Ectodermal cell (in vitro differentiated cells): ENCODE data around the gene RNF121. TPM values are rescaled to one million over a fixed set of nuclear protein-coding genes. Genes with fewer than 3 reads are reported as not detected.
A peak's percentile ranks its signal among the peaks of the same experiment; 100 is the strongest.
"Not testable (repeated sequence)": the region's sequence is repeated elsewhere in the genome, so short reads cannot be mapped to it uniquely, and the experiment has no call there.

Source experiments
- H3K27ac ChIP-seq: 2 replicates; pipeline ENCODE4 v1.7.0; 2013; ENCODE audit warnings: mild to moderate bottlenecking, low read depth, low read length; ENCODE audit not compliant: insufficient read depth, poor library complexity, severe bottlenecking
- H3K27me3 ChIP-seq: 2 replicates; pipeline ENCODE4 v1.7.0; 2013; ENCODE audit warnings: mild to moderate bottlenecking, low read length; ENCODE audit not compliant: insufficient read depth, control insufficient read depth, poor library complexity, severe bottlenecking
- H3K36me3 ChIP-seq: one replicate; pipeline ENCODE4 v1.7.0; 2013; ENCODE audit warnings: low read length; ENCODE audit not compliant: control insufficient read depth, insufficient read depth
- H3K4me1 ChIP-seq: one replicate; pipeline ENCODE4 v1.7.0; 2013; ENCODE audit warnings: low read length; ENCODE audit not compliant: control insufficient read depth, insufficient read depth
- H3K4me3 ChIP-seq: 2 replicates; pipeline ENCODE4 v1.7.0; 2013; ENCODE audit warnings: low read depth, low read length, control low read depth; ENCODE audit not compliant: insufficient read depth
- H3K9me3 ChIP-seq: 2 replicates; pipeline ENCODE4 v1.7.0; 2013; ENCODE audit warnings: mild to moderate bottlenecking, low read length, moderate library complexity; ENCODE audit not compliant: control insufficient read depth
- WGBS, 2 experiments: methylation state at CpG; one replicate each; pipeline ENCODE4 v1.1.7; 2013; ENCODE audit warnings: missing lambda C conversion rate in 2 of 2; 5-methylcytosine and 5-hydroxymethylcytosine counted together
- polyA plus RNA-seq, 4 experiments: library from polyadenylated mRNA; stranded (reverse); fragments of 50-300 nt; gene quantifications; one replicate each; pipeline ENCODE4 v1.2.3, GENCODE V29; 2013

RNF121 gene
- 58.0 TPM for polyA plus RNA-seq (2013, experiment 1 of 4)
- 59.4 TPM for polyA plus RNA-seq (2013, experiment 2 of 4)
- 36.2 TPM for polyA plus RNA-seq (2013, experiment 3 of 4)
- polyA plus RNA-seq (2013, experiment 4 of 4): 39.2 TPM

DNA sequence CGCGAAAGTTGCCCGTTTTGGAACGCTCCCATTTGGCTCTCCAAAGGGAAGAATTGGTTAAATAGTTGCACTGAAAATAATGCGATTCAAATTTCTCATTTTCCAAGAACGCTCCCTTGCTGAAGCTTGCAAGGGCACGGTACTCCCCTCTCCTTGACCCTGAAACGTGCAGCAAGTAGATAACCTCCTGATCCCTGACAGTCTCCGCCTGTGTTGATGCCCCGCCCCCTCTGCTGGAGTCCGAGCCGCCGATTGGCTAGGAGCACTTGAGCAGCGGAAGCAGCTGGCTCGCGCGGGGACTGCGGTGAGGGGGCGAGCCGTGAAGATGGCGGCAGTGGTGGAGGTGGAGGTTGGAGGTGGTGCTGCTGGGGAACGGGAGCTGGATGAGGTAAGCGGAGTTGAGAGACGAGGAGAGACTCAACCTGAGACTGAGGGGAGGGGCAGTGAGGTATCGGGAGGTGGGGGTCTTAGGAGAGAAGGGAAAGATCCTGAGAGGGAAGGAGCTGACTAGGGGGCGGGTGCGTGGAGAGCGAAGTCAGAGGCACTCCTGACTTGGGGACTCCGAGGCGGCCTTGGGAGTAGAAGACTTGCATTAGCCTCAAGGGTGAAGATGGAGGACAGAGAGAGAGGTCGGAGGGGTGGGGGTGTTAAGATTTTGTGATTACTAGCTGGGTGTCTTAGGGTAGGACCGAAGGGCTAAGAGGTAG, at the start of gene RNF121:
Gene RNF121 (plus strand): TSS at position 310 of the 707 bp plus-strand sequence. CDS start 16 bp downstream, at position 326.
- H3K27ac ChIP-seq: peak within 1 kb of the TSS; percentile 79
- peak within 1 kb of the TSS; percentile 81 for H3K4me3 ChIP-seq
- no peaks in the 10 kb centered on the region for H3K9me3 ChIP-seq
- H3K27me3 ChIP-seq: no peaks in the 10 kb centered on the region
- H3K36me3 ChIP-seq: no peaks in the 10 kb centered on the region
- 0% methylated on average over 32 of the region's 32 CpGs for WGBS, 2 experiments
- peaks cover 11% of the 10 kb centered on the region for H3K4me1 ChIP-seq

DNA sequence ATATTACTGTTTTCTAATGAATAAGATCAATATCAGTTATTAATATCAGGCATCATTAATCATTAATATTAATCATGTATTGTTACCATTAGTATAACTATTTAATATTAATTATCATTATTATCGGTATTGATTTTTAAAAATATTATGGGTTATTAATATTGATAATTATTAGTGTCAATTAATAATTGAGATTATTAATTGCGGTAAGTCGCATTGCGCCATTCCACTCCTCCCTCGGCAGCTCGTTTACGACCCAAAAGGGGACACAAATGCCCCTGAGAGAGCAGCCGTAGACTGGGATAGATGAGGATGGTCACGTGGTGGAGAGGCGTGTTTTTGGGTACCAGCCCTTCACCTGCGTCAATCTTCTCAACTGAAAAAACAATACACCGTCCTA, 43.0 kb upstream of the RNF121 start:
- not testable (repeated sequence) for H3K4me3 ChIP-seq, H3K4me1 ChIP-seq
- WGBS, 2 experiments: 97 to 98% methylated on average over 11 of the region's 12 CpGs

DNA sequence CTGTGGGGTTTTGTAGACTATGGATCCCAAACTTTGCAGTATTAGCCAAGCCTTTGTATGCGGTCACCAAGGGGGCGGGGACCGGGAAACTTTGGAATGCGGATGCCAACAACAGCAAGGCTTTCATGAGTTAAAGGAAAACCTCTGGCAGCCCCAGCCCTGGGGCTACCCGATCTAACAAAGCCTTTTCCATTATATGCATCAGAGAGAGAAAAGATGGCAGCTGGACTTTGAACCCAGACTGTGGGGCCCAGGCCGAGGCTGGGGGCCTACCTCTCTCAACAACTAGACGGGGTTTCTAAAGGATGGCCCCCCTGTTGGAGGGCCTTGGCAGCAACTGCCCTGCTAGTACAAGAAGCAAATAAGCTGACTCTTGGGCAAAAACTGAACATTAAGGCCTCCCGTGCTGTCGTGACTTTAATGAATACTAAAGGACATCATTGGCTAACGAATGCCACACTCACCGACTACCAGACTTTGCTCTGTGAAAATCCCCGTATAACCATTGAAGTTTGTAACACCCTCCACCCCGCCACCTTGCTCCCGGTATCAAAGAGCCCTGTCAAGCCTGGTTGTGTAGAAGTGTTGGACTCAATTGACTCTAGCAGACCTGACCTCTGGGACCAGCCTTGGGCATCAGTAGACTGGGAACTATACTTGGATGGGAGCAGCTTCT, 40.4 kb upstream of the RNF121 start:
- H3K27ac ChIP-seq, H3K27me3 ChIP-seq, H3K4me3 ChIP-seq, H3K36me3 ChIP-seq, H3K4me1 ChIP-seq, H3K9me3 ChIP-seq: not testable (repeated sequence)
- WGBS, 2 experiments: 84% methylated on average over 14 of the region's 14 CpGs

More for the DNA sequence above, 43.0 kb upstream of the RNF121 start:
- not testable (repeated sequence) for H3K9me3 ChIP-seq, H3K27ac ChIP-seq, H3K27me3 ChIP-seq, H3K36me3 ChIP-seq

DNA sequence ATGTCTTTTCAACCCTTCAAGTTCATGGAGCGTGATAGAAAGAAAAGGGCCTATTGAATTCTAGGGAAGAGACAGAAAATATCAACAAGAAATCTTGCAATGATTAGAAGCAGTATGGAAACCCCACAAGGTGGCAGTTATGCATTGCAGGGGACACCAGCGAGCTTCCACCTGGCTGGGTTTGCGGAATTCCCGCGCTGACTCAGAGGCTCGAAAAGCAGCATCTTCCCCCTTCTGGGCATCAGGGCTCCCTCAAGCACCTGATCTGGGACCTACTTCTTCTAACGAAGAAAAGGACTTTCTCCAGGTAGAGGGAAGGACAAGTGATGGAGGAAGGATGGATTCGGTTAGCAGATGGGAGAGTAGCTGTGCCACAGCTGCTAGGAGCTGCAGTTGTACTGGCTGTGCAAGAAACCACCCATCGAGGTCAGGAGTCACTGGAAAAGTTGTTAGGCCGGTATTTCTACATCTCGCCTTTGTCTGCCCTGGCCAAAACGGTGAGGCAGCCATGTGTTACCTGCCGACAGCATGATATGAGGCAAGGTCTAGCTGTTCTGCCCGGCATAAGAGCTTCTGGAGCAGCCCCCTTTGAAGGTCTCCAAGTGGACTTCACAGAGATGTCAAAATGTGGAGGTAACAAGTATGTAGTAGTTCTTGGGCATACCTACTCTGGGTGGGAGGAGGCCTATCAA, 39.5 kb upstream of the RNF121 start:
- H3K27ac ChIP-seq, H3K9me3 ChIP-seq, H3K4me3 ChIP-seq, H3K4me1 ChIP-seq, H3K27me3 ChIP-seq, H3K36me3 ChIP-seq: not testable (repeated sequence)
- 96 to 97% methylated on average over 13 to 14 of the region's 14 CpGs for WGBS, 2 experiments

DNA sequence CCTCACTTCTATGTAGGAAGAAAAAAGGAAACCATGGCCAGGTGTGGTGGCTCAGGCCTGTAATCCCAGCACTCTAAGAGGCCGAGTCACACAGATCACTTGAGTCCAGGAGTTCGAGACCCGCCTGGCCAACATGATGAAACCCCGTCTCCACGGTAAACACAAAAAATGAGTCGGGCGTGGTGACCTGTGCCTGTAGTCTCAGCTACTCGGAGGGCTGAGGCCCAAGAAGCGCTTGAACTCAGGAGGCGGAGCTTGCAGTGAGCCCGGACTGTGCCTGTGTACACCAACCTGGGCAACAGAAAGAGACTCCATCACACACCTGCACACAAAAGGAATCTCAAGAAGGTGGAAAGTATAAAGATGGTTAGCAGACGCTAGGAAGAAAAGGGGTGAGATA, 32.9 kb upstream of the RNF121 start:
- H3K27me3 ChIP-seq: no peaks in the 10 kb centered on the region
- 95 to 97% methylated on average over 12 of the region's 12 CpGs for WGBS, 2 experiments
- H3K4me1 ChIP-seq: no peaks in the 10 kb centered on the region
- H3K27ac ChIP-seq: no peak overlapping the region
- H3K9me3 ChIP-seq: no peaks in the 10 kb centered on the region
- no peaks in the 10 kb centered on the region for H3K36me3 ChIP-seq
- H3K4me3 ChIP-seq: no peak overlapping the region

DNA sequence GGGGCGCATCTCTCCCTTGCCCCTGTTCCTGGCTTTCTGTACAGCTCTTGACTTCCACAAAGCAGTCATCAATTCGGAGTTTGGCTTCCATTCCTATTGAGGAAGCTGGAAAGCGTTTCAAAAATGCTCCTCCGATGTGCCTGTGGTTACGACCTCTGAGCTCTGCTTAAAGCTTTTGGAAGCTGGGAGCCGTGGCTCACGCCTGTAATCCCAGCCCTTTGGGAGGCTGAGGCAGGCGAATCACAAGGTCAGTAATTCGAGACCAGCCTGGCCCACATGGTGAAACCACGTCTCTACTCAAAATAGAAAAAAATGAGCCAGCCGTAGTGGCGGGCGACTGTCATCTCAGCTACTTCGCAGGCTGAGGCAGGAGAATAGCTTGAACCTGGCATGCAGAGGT, 27.7 kb upstream of the RNF121 start:
- 85 to 86% methylated on average over 14 of the region's 14 CpGs for WGBS, 2 experiments
- not testable (repeated sequence) for H3K4me3 ChIP-seq, H3K4me1 ChIP-seq, H3K27ac ChIP-seq, H3K9me3 ChIP-seq, H3K27me3 ChIP-seq, H3K36me3 ChIP-seq

DNA sequence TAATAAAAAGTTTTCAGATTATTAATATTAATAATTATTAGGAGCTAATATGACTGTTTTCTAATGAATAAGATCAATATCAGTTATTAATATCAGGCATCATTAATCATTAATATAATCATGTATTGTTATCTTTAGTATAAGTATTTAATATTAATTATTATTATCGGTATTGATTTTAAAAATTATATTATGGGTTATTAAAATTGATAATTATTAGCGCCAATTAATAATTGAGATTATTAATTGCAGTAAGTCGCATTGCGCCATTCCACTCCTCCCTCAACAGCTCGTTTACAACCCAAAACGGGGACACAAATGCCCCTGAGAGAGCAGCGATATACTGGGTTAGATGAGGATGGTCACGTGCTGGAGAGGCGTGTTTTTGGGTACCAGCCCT, 20.6 kb upstream of the RNF121 start:
- Histone ChIP-seq H3K27ac (no peak overlapping the region), H3K4me3 (no peak overlapping the region), H3K4me1 (no peaks in the 10 kb centered on the region), H3K9me3 (no peaks in the 10 kb centered on the region), H3K27me3 (no peaks in the 10 kb centered on the region), H3K36me3 (no peaks in the 10 kb centered on the region)
- 77 to 85% methylated on average over 6 to 8 of the region's 9 CpGs for WGBS, 2 experiments

DNA sequence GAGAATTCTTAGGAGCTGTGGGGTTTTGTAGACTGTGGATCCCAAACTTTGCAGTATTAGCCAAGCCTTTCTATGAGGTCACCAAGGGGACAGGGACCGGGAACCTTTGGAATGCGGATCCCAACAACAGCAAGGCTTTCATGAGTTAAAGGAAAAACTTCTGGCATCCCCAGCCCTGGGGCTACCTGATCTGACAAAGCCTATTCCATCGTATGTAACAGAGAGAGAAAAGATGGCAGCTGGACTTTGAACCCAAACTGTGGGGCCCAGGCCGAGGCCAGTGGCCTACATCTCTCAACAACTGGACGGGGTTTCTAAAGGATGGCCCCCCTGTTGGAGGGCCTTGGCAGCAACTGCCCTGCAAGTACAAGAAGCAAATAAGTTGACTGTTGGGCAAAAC, 18.1 kb upstream of the RNF121 start:
- H3K27me3 ChIP-seq, H3K4me3 ChIP-seq, H3K4me1 ChIP-seq, H3K27ac ChIP-seq, H3K9me3 ChIP-seq, H3K36me3 ChIP-seq: not testable (repeated sequence)
- 92 to 94% methylated on average over 5 of the region's 5 CpGs for WGBS, 2 experiments

DNA sequence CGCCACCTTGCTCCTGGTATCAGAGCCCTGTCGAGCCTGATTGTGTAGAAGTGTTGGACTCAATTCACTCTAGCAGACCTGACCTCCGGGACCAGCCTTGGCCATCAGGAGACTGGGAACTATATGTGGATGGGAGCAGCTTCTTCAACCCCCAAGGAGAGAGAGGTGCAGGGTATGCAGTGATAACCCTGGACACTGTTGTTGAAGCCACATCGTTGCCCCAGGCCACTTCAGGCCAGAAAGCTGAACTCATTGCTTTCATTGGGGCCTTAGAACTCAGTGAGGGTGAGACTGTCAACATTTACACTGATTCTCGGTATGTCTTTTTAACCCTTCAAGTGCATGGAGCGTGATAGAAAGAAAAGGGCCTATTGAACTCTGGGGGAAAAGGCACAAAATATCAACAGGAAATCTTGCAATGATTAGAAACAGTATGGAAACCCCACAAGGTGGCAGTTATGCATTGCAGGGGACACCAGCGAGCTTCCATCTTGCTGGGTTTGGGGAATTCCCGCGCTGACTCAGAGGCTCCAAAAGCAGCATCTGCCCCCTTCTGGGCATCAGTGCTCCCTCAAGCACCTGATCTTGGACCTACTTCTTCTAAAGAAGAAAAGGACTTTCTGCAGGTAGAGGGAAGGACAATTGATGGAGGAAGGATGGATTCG, 17.4 kb upstream of the RNF121 start:
- not testable (repeated sequence) for H3K9me3 ChIP-seq, H3K4me3 ChIP-seq, H3K27me3 ChIP-seq, H3K4me1 ChIP-seq, H3K27ac ChIP-seq, H3K36me3 ChIP-seq
- WGBS, 2 experiments: 86 to 92% methylated on average over 10 of the region's 10 CpGs

DNA sequence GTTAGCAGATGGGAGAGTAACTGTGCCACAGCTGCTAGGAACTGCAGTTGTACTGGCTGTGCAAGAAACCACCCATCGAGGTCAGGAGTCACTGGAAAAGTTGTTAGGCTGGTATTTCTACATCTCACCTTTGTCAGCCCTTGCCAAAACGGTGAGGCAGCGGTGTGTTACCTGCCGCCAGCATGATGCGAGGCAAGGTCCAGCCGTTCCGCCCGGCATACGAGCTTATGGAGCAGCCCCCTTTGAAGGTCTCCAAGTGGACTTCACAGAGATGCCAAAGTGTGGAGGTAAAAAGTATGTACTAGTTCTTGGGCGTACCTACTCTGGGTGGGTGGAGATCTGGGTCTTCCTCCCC, 16.9 kb upstream of the RNF121 start:
- H3K4me3 ChIP-seq, H3K27ac ChIP-seq, H3K4me1 ChIP-seq, H3K36me3 ChIP-seq, H3K9me3 ChIP-seq, H3K27me3 ChIP-seq: not testable (repeated sequence)
- WGBS, 2 experiments: 93 to 96% methylated on average over 10 of the region's 10 CpGs
